Activated naive CD4-positive, alpha-beta T cell treated with anti-CD3 and anti-CD28 coated beads, Interleukin-2, amount 50 U/mL, for 16 hours (primary cell): ENCODE results near the gene DNMBP.
"Not testable (repeated sequence)": the region's sequence is repeated elsewhere in the genome, so short reads cannot be mapped to it uniquely, and the experiment has no call there.

ENCODE experiments used
- DNase-seq: peaks from one replicate; pipeline ENCODE4 v3.0.0-alpha.2; 2020

Gene DNMBP

GRCh38 chr10:99943908-99944307 is 65.8 kb downstream of the DNMBP start:
- DNase-seq, result no peak

- DNase-seq, result no peak
These were observed 67.6 kb downstream of the DNMBP start for GRCh38 chr10:99941942-99942820.

GRCh38 chr10:99938563-99938962 is 71.2 kb downstream of the DNMBP start:
- no peak for DNase-seq

GRCh38 chr10:99937630-99938029 is 72.1 kb downstream of the DNMBP start:
- DNase-seq, result no peak

- DNase-seq, result not testable (repeated sequence)
These were observed 77.4 kb downstream of the DNMBP start for GRCh38 chr10:99932203-99932957.

- DNase-seq, result no peak
These were observed 78.8 kb downstream of the DNMBP start for GRCh38 chr10:99930731-99931550.

GRCh38 chr10:99929360-99929759 is 80.4 kb downstream of the DNMBP start:
- DNase-seq, result no peak

- no peak for DNase-seq
These were observed 81.9 kb downstream of the DNMBP start for GRCh38 chr10:99927721-99928280.

GRCh38 chr10:99926925-99927720 is 82.6 kb downstream of the DNMBP start:
- DNase-seq, result no peak

GRCh38 chr10:99924451-99925255 is 85.1 kb downstream of the DNMBP start:
- DNase-seq, result no peak

- DNase-seq, result no peak
These were observed 87.8 kb downstream of the DNMBP start for GRCh38 chr10:99921948-99922347.

GRCh38 chr10:99920901-99921300 is 88.8 kb downstream of the DNMBP start:
- DNase-seq, result no peak

- DNase-seq, result no peak
These were observed 89.3 kb downstream of the DNMBP start for GRCh38 chr10:99920486-99920885.

GRCh38 chr10:99917963-99918825 is 91.6 kb downstream of the DNMBP start:
- no peak for DNase-seq

- DNase-seq, result no peak
These were observed 93.0 kb downstream of the DNMBP start for GRCh38 chr10:99916776-99917175.

- DNase-seq, result no peak
These were observed 94.3 kb downstream of the DNMBP start for GRCh38 chr10:99915414-99915813.

GRCh38 chr10:99914236-99914635 is 95.5 kb downstream of the DNMBP start:
- no peak for DNase-seq

- no peak for DNase-seq
These were observed 95.9 kb downstream of the DNMBP start for GRCh38 chr10:99913831-99914235.

- DNase-seq, result no peak
These were observed 97.7 kb downstream of the DNMBP start for GRCh38 chr10:99912041-99912440.

- DNase-seq, result no peak
These were observed 101.2 kb downstream of the DNMBP start for GRCh38 chr10:99908512-99908911.
